Stimulated activated CD8-positive, alpha-beta memory T cell treated with anti-CD3 and anti-CD28 coated beads, Interleukin-7, amount 100 ng/mL, for 1 hour (primary cell): ENCODE results near the gene RAP1B.

Experiments used
- DNase-seq, 2 donors: peaks; one replicate each; pipeline ENCODE4 v3.0.0-alpha.2; 2020; ENCODE audit warnings: low read depth in 2 of 2

The RAP1B gene

DNA sequence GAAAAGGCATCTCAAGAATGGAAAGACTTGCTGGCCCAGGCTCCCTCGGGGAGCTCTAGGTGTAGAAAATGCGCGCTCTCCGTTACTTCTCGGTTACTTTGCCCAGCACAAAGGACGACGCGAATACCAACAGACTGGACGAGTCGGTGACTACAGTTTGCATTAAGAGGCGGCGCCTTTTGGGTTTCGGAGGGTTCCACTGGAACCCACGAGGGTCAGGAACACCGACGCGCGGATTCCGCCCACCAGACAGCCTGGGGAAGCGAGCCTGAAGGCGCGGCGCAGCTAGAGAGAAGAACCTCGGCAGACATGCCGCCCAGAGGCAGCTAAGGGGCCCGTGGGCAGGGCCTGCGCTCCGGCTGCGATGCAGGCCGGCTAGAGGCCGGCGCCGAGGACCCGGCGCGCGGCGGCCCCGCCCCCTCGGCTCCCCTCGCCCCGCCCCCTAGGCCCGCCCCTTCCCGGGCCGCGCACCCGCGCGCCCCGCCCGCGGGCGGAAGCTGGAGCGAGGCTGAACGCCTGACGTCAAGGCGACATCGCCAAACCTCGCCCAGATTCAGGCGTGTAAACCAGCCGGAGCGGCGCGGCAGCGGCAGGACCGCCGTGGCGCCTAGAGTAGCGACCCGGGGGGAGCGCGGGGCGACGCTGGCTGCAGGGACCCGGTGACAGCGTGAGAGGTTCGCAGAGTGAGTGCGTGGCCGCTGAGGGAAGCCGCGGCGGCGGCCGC is at the start of gene RAP1B:
Gene RAP1B (plus strand): TSS at position 530 of the 724 bp plus-strand sequence. CDS start 37,826 bp downstream, outside the sequence.
- DNase-seq, result peak; percentile 74 to 77

GRCh38 chr12:68561830-68562229 is 48.9 kb upstream of the RAP1B start:
- no peak for DNase-seq

DNA sequence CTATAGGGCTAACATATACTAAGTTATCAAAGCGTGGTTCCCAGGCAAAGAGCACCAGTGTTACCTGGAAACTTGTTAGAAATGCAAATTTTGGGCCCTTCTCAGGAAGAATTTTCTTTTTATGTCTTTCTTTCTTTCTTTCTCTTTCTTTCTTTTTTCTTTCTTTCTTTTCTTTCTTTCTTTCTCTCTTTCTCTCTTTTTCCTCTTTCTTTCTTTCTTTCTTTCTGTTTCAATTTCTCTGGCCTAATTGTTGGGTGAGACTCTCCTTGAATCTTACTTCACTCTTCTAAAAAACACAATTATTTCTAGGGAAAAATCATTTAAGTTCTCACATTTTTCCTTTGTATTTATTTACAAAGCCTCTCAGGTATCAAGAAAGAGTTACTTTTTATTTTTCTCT is 46.5 kb upstream of the RAP1B start:
- no peak for DNase-seq

- DNase-seq, result no peak
Observed at GRCh38 chr12:68565391-68565903, 45.3 kb upstream of the RAP1B start.

- DNase-seq, result no peak
Observed at GRCh38 chr12:68568922-68569569, 41.7 kb upstream of the RAP1B start.

DNA sequence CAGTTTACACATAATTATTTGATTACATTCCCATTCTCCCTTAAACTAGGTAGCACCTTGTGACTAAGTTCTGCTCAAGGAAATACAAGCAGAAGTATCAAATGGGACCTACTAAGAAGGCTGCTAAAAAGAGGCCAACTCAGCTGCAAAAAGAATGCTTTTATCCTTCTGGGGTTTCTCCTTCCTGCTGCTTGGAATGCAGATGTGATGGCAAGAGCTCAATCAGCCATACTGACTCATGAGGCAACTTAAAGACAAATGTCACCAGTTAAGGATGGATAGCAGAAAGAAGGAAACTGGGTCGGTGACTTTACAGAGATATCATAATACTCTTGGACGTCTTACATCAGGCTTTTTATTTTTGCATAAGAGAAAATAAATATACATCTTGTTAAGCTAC is 38.0 kb upstream of the RAP1B start:
- DNase-seq, result no peak

GRCh38 chr12:68573406-68573805 is 37.3 kb upstream of the RAP1B start:
- no peak for DNase-seq

- DNase-seq, result no peak
Observed at GRCh38 chr12:68577949-68578348, 32.8 kb upstream of the RAP1B start.

GRCh38 chr12:68578765-68579164 is 31.9 kb upstream of the RAP1B start:
- no peak for DNase-seq

- no peak for DNase-seq
Observed at GRCh38 chr12:68579254-68579653, 31.4 kb upstream of the RAP1B start.

- DNase-seq, result no peak
Observed at GRCh38 chr12:68580911-68581310, 29.8 kb upstream of the RAP1B start.

- DNase-seq, result no peak
Observed at GRCh38 chr12:68581926-68582325, 28.8 kb upstream of the RAP1B start.

- no peak for DNase-seq
Observed at GRCh38 chr12:68585966-68586365, 24.7 kb upstream of the RAP1B start.

DNA sequence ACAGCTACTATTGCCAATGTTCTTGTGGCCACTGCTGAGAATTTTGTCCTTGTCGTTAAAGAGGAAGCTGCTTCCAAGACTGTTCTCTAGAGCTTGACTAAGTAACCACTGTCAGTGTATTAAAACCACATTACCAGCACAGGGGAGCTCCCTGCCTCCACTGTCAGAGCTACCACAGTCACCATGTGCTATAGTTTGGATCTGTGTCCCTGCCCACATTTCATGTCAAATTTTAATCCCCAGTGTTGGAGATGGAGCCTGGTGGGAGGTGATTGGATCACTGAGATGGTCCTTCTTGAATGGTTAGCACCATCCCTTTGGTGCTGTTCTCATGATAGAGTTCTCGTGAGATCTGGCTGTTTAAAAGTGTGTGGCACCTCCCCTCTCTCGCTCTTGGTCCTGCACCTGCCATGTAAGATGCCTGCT is 23.2 kb upstream of the RAP1B start:
- DNase-seq, result no peak

- DNase-seq, result no peak
Observed at GRCh38 chr12:68589194-68589593, 21.5 kb upstream of the RAP1B start.

GRCh38 chr12:68591734-68592418 is 18.8 kb upstream of the RAP1B start:
- no peak for DNase-seq

GRCh38 chr12:68595241-68595640 is 15.5 kb upstream of the RAP1B start:
- no peak for DNase-seq

- DNase-seq, result no peak
Observed at GRCh38 chr12:68601767-68602166, 8.9 kb upstream of the RAP1B start.

GRCh38 chr12:68602720-68603119 is 8.0 kb upstream of the RAP1B start:
- DNase-seq, result no peak

DNA sequence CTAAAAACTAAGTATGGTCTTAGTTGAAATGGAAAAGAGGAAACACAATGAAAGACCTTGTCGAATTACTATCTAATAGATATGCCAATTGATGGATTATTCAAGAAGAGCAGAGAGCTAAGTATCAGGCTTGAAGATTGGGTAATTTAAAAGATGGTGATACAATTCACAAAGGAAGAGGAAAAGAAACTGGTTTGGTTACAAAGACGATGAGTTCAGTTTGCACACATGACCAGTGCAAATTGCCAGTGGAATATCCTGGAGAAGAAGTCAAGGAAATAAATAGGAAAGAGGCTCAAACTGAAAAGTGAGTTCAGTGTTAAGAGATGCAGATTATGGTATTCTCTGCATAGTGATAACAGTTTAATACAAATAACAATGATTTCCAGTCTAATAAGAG is 2.5 kb upstream of the RAP1B start:
- DNase-seq, result no peak

DNA sequence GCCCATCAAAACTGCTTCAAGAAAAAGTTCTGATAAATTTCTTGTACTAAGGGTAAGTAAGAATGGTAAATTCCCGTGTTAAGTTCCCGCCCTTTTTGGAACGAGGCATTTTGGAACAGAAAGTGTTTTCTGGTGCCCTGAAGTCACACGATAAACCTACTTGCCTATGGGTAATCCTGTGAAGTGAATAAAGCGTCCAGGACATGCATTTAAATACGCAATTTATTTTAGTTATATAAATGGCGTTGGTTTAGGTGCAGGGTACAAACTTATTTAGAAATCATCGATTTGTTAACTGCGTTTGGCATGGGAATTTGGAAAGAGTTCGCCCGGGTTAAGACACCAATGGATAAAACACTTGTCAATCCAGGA is 715 bp upstream of the RAP1B start:
- no peak for DNase-seq

DNA sequence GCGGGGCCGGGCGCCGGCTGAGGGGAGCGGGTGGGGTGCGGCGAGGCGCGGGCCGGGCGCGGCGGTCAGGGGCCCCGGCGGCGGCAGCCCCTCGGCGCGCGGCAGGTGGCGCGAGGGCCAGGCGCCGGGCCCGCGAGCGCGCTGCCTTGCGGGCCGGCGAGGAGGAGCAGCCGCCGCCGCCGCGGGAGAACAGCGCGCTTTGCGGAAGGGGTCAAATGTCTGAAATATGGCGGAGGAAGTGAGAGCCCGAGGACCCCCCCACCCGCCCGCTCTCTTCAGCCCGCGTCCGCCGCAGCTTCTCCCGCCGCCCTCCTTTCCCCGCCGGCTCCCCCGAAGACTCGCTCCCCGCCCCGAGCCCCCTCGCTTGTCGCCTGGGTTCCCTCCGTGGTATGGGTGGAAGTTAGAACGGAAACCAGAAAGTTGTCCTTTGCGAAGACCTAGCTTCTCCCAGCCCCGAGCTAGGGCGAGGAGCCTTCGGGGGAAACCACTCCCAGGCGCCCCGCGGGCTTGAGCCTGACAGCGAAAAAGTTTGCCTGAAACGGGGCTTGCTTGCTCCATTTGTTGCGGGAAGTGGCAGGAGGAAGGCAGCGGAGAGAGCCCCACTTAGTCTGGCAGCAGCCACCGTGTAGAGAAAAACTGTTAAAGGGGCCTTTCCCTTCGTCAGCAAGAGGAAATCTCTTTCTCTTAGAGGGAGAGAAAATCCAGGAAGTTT is 551 bp downstream of the RAP1B start:
- DNase-seq, result peak in 1 of 2 donors; percentile 18
